GM12878 (cell line): Measurements from ENCODE around the gene RGS11. TPM values are rescaled to one million over a fixed set of nuclear protein-coding genes. Genes with fewer than 3 reads are reported as not detected.
A peak's percentile ranks its signal among the peaks of the same experiment; 100 is the strongest.

Source experiments
- ATAC-seq: fragments of 200-7000 bp; cut with Tn5 transposase; 3 replicates; pipeline ENCODE4 v1.9.1; 2020; ENCODE audit warnings: mild to moderate bottlenecking, moderate library complexity
- Bru-seq: library from RNA; stranded (reverse); fragments of 400-500 nt; gene quantifications from one replicate; lab custom pipeline; 2021; lab: Mats Ljungman, UMichigan
- BruChase-seq, 2 experiments: library from RNA; stranded (reverse); fragments of 400-500 nt; gene quantifications; one replicate each; lab custom pipeline; 2021; lab: Mats Ljungman, UMichigan
- BruUV-seq: library from RNA; stranded (reverse); fragments of 400-500 nt; replicated peaks from 2 replicates; lab custom pipeline; 2021; lab: Mats Ljungman, UMichigan
- CTCF ChIA-PET: fragments of 300-600 bp; sonication (Branson Sonifier 250); formaldehyde crosslinking; extraction: SDS; loops from one replicate; lab custom pipeline; 2021; ENCODE audit warnings: inconsistent platforms; lab: Yijun Ruan, JAX
- POLR2A ChIA-PET: fragments of 350-600 bp; formaldehyde crosslinking; extraction: SDS; loops from one replicate; lab custom pipeline; 2021; ENCODE audit warnings: inconsistent platforms; lab: Charles Lee
- RAD21 ChIA-PET: fragments of 300-600 bp; sonication (Branson Sonifier 250); formaldehyde crosslinking; loops from one replicate; lab custom pipeline; 2023; ENCODE audit warnings: antibody characterized with exemption; ENCODE audit not compliant: unreplicated experiment; lab: Charles Lee
- SMC1A ChIA-PET: fragments of 300-600 bp; sonication (Branson Sonifier 250); formaldehyde crosslinking; loops from one replicate; lab custom pipeline; 2023; ENCODE audit not compliant: unreplicated experiment, uncharacterized antibody; lab: Charles Lee
- DNase-seq: peaks from one replicate; pipeline ENCODE4 v3.0.0-alpha.2; 2011; ENCODE audit warnings: low read depth, low spot score
- FAIRE-seq: peaks from 3 replicates; lab custom pipeline; 2011; peaks lifted over from hg19 to GRCh38; lab: Jason Lieb, UNC
- H2AFZ ChIP-seq: 2 replicates; pipeline ENCODE4 v1.6.0; 2011; ENCODE audit warnings: low read depth, low read length, control low read depth; ENCODE audit not compliant: control insufficient read depth
- H3K27ac ChIP-seq: 2 replicates; pipeline ENCODE4 v1.5.1; 2011; ENCODE audit warnings: control low read depth; ENCODE audit not compliant: control insufficient read depth, insufficient read depth
- H3K27me3 ChIP-seq, 2 experiments: replicated peaks in 1 of 2; 2 replicates each; pipeline versions ENCODE4 v1.6.0 to v1.6.1; 2011; ENCODE audit warnings: low read length in 1 of 2; ENCODE audit not compliant: control insufficient read depth in 2 of 2, insufficient read depth in 2 of 2
- H3K36me3 ChIP-seq, 2 experiments: 2 replicates each; pipeline ENCODE4 v1.5.1; 2011; ENCODE audit warnings: low read length in 1 of 2; ENCODE audit not compliant: control insufficient read depth in 2 of 2, insufficient read depth in 2 of 2
- H3K4me1 ChIP-seq: 2 replicates; pipeline ENCODE4 v1.6.1; 2011; ENCODE audit warnings: mild to moderate bottlenecking, low read length, moderate library complexity, mixed read lengths; ENCODE audit not compliant: control insufficient read depth, insufficient read depth
- H3K4me2 ChIP-seq: 2 replicates; pipeline ENCODE4 v1.6.0; 2011; ENCODE audit warnings: control low read depth; ENCODE audit not compliant: control insufficient read depth, insufficient read depth
- H3K4me3 ChIP-seq: fragments of 200-600 bp; sonication (generic); 2 replicates; pipeline ENCODE4 v1.5.1; 2016
- H3K79me2 ChIP-seq: 2 replicates; pipeline ENCODE4 v1.6.0; 2011; ENCODE audit warnings: low read length; ENCODE audit not compliant: control insufficient read depth, insufficient read depth
- H3K9ac ChIP-seq: 2 replicates; pipeline ENCODE4 v1.8.0; 2011; ENCODE audit warnings: low read length, control low read depth, mixed read lengths; ENCODE audit not compliant: control insufficient read depth, insufficient read depth
- H3K9me3 ChIP-seq: replicated peaks from 3 replicates; pipeline ENCODE4 v1.5.1; 2011; ENCODE audit warnings: mild to moderate bottlenecking, low read length; ENCODE audit not compliant: control insufficient read depth, insufficient read depth
- H4K20me1 ChIP-seq: 2 replicates; pipeline ENCODE4 v1.6.0; 2011; ENCODE audit not compliant: control insufficient read depth, insufficient read depth
- NBN ChIP-seq: fragments of 450-650 bp; IDR thresholded peaks from 2 replicates; pipeline ENCODE4 v1.6.1; 2016
- TAF1 ChIP-seq: IDR thresholded peaks from 2 replicates; pipeline ENCODE4 v1.6.1; 2011; ENCODE audit warnings: mild to moderate bottlenecking, low read depth, low read length, borderline replicate concordance
- WGBS: methylation state at CpG from one replicate; pipeline ENCODE4 v1.1.6; 2016; ENCODE audit warnings: low lambda C conversion rate; ENCODE audit not compliant: insufficient replicate concordance, insufficient coverage; ENCODE audit errors: missing lambda C conversion rate; 5-methylcytosine and 5-hydroxymethylcytosine counted together
- in situ Hi-C: fragments of 300-500 bp; cut with MboI; formaldehyde crosslinking; loops from 9 replicates; pipeline ENCODE4 v1.14.3; 2018; ENCODE audit warnings: mixed read lengths
- intact Hi-C: fragments of 100-400 bp; cut with micrococcal nuclease; formaldehyde crosslinking; loops from one replicate; pipeline ENCODE4 v1.14.2; 2022; ENCODE audit not compliant: unreplicated experiment
- long read RNA-seq, 2 experiments: library from polyadenylated mRNA; unstranded; transcript quantifications; one replicate each; pipeline ENCODE4 v2.0.0, GENCODE V29; 2019 to 2020
- polyA minus RNA-seq, 3 experiments: library from RNA; depleted of rRNA, polyadenylated mRNA; stranded (reverse); fragments of >200 nt; gene quantifications; 2 replicates each; pipeline ENCODE4 v1.2.3, GENCODE V29; 2011
- polyA plus RNA-seq, 11 experiments: library from polyadenylated mRNA; depleted of rRNA in 4 of 11; unstranded in 6 of 11; stranded (reverse) in 5 of 11; fragments of >200 nt; fragmentation: Nextera tagmentation in 4 of 11; fragmentation: Illumina TruSeq in 1 of 11; extraction: Ambion mirVana in 4 of 11; extraction: Trizol in 1 of 11; gene quantifications; 1 replicate in 1 of 11; 2 replicates in 10 of 11; pipeline versions ENCODE4 v1.2.1 to v1.2.3, GENCODE V29; 2011 to 2016; ENCODE audit warnings: inconsistent platforms in 2 of 11, missing spikeins in 2 of 11, low read depth in 1 of 11
- total RNA-seq, 4 experiments: library from RNA; depleted of rRNA in 3 of 4; stranded (reverse); fragments of >200 nt in 3 of 4; fragmentation: Illumina TruSeq in 1 of 4; extraction: Trizol in 1 of 4; gene quantifications; 2 replicates each; pipeline versions ENCODE4 v1.2.1 to v1.2.3, GENCODE V29; 2013 to 2021

Gene RGS11
- not detected in 2 replicates for total RNA-seq (2013; cell fraction: nucleolus; rRNA removed)
- not detected in 2 replicates for total RNA-seq (2014; rRNA removed)
- total RNA-seq (2014; rRNA removed; fragmentation: Illumina TruSeq; extraction: Trizol): not detected in 2 replicates
- not detected in 2 replicates for total RNA-seq (2021)
- polyA plus RNA-seq (2011; ENCODE audit: low read depth): not detected
- polyA plus RNA-seq (2011; rRNA removed): not detected in 2 replicates
- not detected in 2 replicates for polyA plus RNA-seq (2011; cell fraction: cytosol; rRNA removed)
- not detected in 2 replicates for polyA plus RNA-seq (2011; cell fraction: nucleus; rRNA removed)
- 0.05 and 0.24 TPM in 2 replicates for polyA plus RNA-seq (2012)
- not detected in 2 replicates for polyA plus RNA-seq (2014; fragmentation: Illumina TruSeq; extraction: Trizol)
- not detected for polyA plus RNA-seq (2014; fragmentation: Nextera tagmentation; extraction: Ambion mirVana)
- polyA plus RNA-seq (2014; rRNA removed): 0.04 TPM in 1 of 2 replicates, not detected in the other
- polyA plus RNA-seq (2016; fragmentation: Nextera tagmentation; extraction: Ambion mirVana): not detected
- not detected in 2 replicates for polyA minus RNA-seq (2011; rRNA and poly(A)+ RNA removed)
- polyA minus RNA-seq (2011; cell fraction: cytosol; rRNA and poly(A)+ RNA removed): not detected in 2 replicates
- not detected in 2 replicates for polyA minus RNA-seq (2011; cell fraction: nucleus; rRNA and poly(A)+ RNA removed)
- Bru-seq, nascent RNA: percentile 9 among the genes with signal in this experiment
- BruChase-seq, experiment 1, labeled RNA remaining after a 6-hour chase: not detected
- percentile 9 among the genes with signal in this experiment for BruChase-seq, experiment 2, labeled RNA remaining after a 2-hour chase
- long read RNA-seq, experiment 1: 0 reads
- long read RNA-seq, experiment 2: 0 reads

GRCh38 chr16:275786-276232 lies at the start of gene RGS11:
TSS of gene RGS11 (minus strand) at chr16:275944. CDS start at chr16:275911, 33 bp downstream.
- H3K4me3 ChIP-seq: no peak within 1 kb of the TSS
- no peak for TF ChIP-seq NBN
- no peak for TF ChIP-seq TAF1
- FAIRE-seq: no peak
- no peak for ATAC-seq
- H3K9ac ChIP-seq: no peak within 1 kb of the TSS
- no peak within 1 kb of the TSS for H3K27ac ChIP-seq
- H3K79me2 ChIP-seq: no peaks in the 10 kb centered on the region
- no peak for DNase-seq
- H2AFZ ChIP-seq: no peak within 1 kb of the TSS
- no peaks in the 10 kb centered on the region for H3K9me3 ChIP-seq
- H3K36me3 ChIP-seq: no peaks in the 10 kb centered on the region
- intact Hi-C loops: no loop called here
- H3K4me2 ChIP-seq: peak within 1 kb of the TSS; percentile 42; the same call in 1 of the 2 replicates
- no CpG with 5 or more reads among the region's 56 CpGs for WGBS
- no peaks in the 10 kb centered on the region for H4K20me1 ChIP-seq
- H3K4me1 ChIP-seq: no peaks in the 10 kb centered on the region
- in situ Hi-C loops: no loop called here
- BruUV-seq: no TSS peak
- ChIA-PET POLR2A (no interaction called here), CTCF (no interaction called here), SMC1A (no interaction called here), RAD21 (no interaction called here)
- peaks cover 0 to 3% of the 10 kb centered on the region in 2 experiments; a peak in 2 of 4 replicates for H3K27me3 ChIP-seq
